HEK293 (cell line): ENCODE data around the gene COPG2.

Experiments used
- CTCF ChIA-PET: fragments of 350-600 bp; formaldehyde crosslinking; extraction: SDS; loops from one replicate; lab custom pipeline; 2021; ENCODE audit warnings: antibody characterized with exemption; lab: Yijun Ruan, JAX
- POLR2A ChIA-PET: fragments of 300-600 bp; formaldehyde crosslinking; extraction: SDS; loops from one replicate; lab custom pipeline; 2020; ENCODE audit warnings: antibody characterized with exemption, inconsistent platforms; lab: Yijun Ruan, JAX
- H3K27ac ChIP-seq: fragments of 200-500 bp; sonication (Bioruptor generic); 2 replicates; pipeline ENCODE4 v1.5.1; 2014; ENCODE audit warnings: low read depth, low read length, control low read depth, inconsistent platforms; ENCODE audit errors: extremely low read depth
- H3K36me3 ChIP-seq, 2 experiments: fragments of 200-500 bp in 1 of 2; sonication (Bioruptor generic) in 1 of 2; 1 replicate in 1 of 2; 2 replicates in 1 of 2; pipeline ENCODE4 v1.5.1; 2014 to 2017; ENCODE audit warnings: inconsistent platforms in 2 of 2, low read length in 2 of 2; ENCODE audit not compliant: control insufficient read depth in 2 of 2, insufficient read depth in 1 of 2
- H3K4me1 ChIP-seq: fragments of 200-500 bp; sonication (Bioruptor generic); 2 replicates; pipeline ENCODE4 v1.5.1; 2014; ENCODE audit warnings: mild to moderate bottlenecking, low read length, inconsistent platforms; ENCODE audit not compliant: control insufficient read depth, insufficient read depth
- H3K4me3 ChIP-seq: 2 replicates; pipeline ENCODE4 v1.5.1; 2011; ENCODE audit warnings: low read depth, mild to moderate bottlenecking, control low read depth, low read length, moderate library complexity
- H3K9me3 ChIP-seq: fragments of 200-500 bp; sonication (Bioruptor generic); 2 replicates; pipeline ENCODE4 v1.5.1; 2014; ENCODE audit warnings: low read depth, low read length, inconsistent platforms; ENCODE audit not compliant: control insufficient read depth, insufficient read depth
- GLI2 ChIP-seq: fragments of 450-650 bp; formaldehyde crosslinking; IDR thresholded peaks from 2 replicates; pipeline ENCODE4; 2017; ENCODE audit warnings: missing biosample characterization, missing genetic modification characterization, low read depth, borderline replicate concordance
- PRDM10 ChIP-seq: fragments of 450-650 bp; formaldehyde crosslinking; IDR thresholded peaks from 2 replicates; pipeline ENCODE4 v1.5.1; 2016; ENCODE audit warnings: missing biosample characterization, missing genetic modification characterization
- PRDM2 ChIP-seq: fragments of 450-650 bp; formaldehyde crosslinking; IDR thresholded peaks from 2 replicates; pipeline ENCODE4 v1.5.1; 2016; ENCODE audit warnings: missing biosample characterization, missing genetic modification characterization, borderline replicate concordance
- SETDB1 ChIP-seq: IDR thresholded peaks from one replicate; pipeline ENCODE4 v1.6.1; 2017; ENCODE audit warnings: mild to moderate bottlenecking, low read length, moderate library complexity, mixed read lengths; ENCODE audit not compliant: insufficient read length
- TSHZ1 ChIP-seq: fragments of 450-650 bp; formaldehyde crosslinking; IDR thresholded peaks from 2 replicates; pipeline ENCODE4 v1.5.1; 2016; ENCODE audit warnings: missing biosample characterization, missing genetic modification characterization, borderline replicate concordance
- ZBTB20 ChIP-seq: fragments of 450-650 bp; formaldehyde crosslinking; IDR thresholded peaks from 2 replicates; pipeline ENCODE4 v1.5.1; 2016; ENCODE audit warnings: missing biosample characterization, missing genetic modification characterization
- ZBTB8A ChIP-seq: fragments of 450-650 bp; formaldehyde crosslinking; IDR thresholded peaks from 2 replicates; pipeline ENCODE4 v1.5.1; 2016; ENCODE audit warnings: missing biosample characterization, missing genetic modification characterization
- ZNF335 ChIP-seq: fragments of 450-650 bp; formaldehyde crosslinking; conservative IDR thresholded peaks from 2 replicates; pipeline ENCODE4 v1.5.1; 2016; ENCODE audit warnings: missing biosample characterization, missing genetic modification characterization
- ZNF341 ChIP-seq: fragments of 450-650 bp; formaldehyde crosslinking; IDR thresholded peaks from 2 replicates; pipeline ENCODE4; 2016; ENCODE audit warnings: low read depth, missing biosample characterization, missing genetic modification characterization
- ZNF37A ChIP-seq: fragments of 450-650 bp; IDR thresholded peaks from 2 replicates; pipeline ENCODE4 v1.5.1; 2018; ENCODE audit warnings: missing biosample characterization, missing genetic modification characterization
- ZNF596 ChIP-seq: fragments of 450-650 bp; IDR thresholded peaks from 2 replicates; pipeline ENCODE4 v1.5.0; 2018; ENCODE audit warnings: missing biosample characterization, mild to moderate bottlenecking, missing genetic modification characterization, moderate library complexity
- ZNF600 ChIP-seq: fragments of 450-650 bp; formaldehyde crosslinking; IDR thresholded peaks from 2 replicates; pipeline ENCODE4 v1.5.1; 2016; ENCODE audit warnings: missing biosample characterization, missing genetic modification characterization
- ZNF645 ChIP-seq: fragments of 450-650 bp; formaldehyde crosslinking; IDR thresholded peaks from 2 replicates; pipeline ENCODE4; 2016; ENCODE audit warnings: missing biosample characterization, missing genetic modification characterization
- ZNF654 ChIP-seq: fragments of 450-650 bp; formaldehyde crosslinking; IDR thresholded peaks from 2 replicates; pipeline ENCODE4 v1.5.1; 2016; ENCODE audit warnings: low read depth, missing biosample characterization, missing genetic modification characterization
- ZNF677 ChIP-seq: fragments of 450-650 bp; IDR thresholded peaks from 2 replicates; pipeline ENCODE4 v1.5.0; 2018; ENCODE audit warnings: missing biosample characterization, mild to moderate bottlenecking, missing genetic modification characterization, moderate library complexity
- ZNF830 ChIP-seq: fragments of 450-650 bp; IDR thresholded peaks from 2 replicates; pipeline ENCODE4 v1.5.0; 2018; ENCODE audit warnings: missing biosample characterization, missing genetic modification characterization, low read depth, mild to moderate bottlenecking, moderate library complexity

COPG2 gene

GRCh38 chr7:130492523-130493274 lies 175.8 kb downstream of the COPG2 start (continued):
- no peak for TF ChIP-seq ZBTB8A (tag by site-specific recombination)
- TF ChIP-seq ZNF830 = no peak
- TF ChIP-seq ZNF596 (tag by site-specific recombination) = no peak
- no peak for TF ChIP-seq ZNF600 (tag by site-specific recombination)
- TF ChIP-seq ZBTB20 (tag by site-specific recombination) = peak; percentile 13; the same call in 1 of the 2 replicates
- TF ChIP-seq ZNF335 = peak; percentile 63; the same call in 1 of the 2 replicates
- TF ChIP-seq ZNF677 (tag by site-specific recombination) = no peak
- peak; percentile 63 for TF ChIP-seq SETDB1
- TF ChIP-seq ZNF341 (tag by site-specific recombination) = no peak
- TF ChIP-seq ZNF37A (tag by site-specific recombination) = no peak
- peak; percentile 31; the same call in 1 of the 2 replicates for TF ChIP-seq PRDM10 (tag by site-specific recombination)
- no peak for TF ChIP-seq ZNF645 (tag by site-specific recombination)
- TF ChIP-seq ZNF654 (tag by site-specific recombination) = no peak

GRCh38 chr7:130491841-130492522 lies 176.6 kb downstream of the COPG2 start, which contains the start of gene MEST:
MEST (plus strand) TSS chr7:130492085; CDS start chr7:130492314, 229 bp downstream.
- H3K36me3 ChIP-seq = no peaks in the 10 kb centered on the region
- ChIA-PET CTCF (no interaction called here), POLR2A (no interaction called here)
- H3K9me3 ChIP-seq = no peaks in the 10 kb centered on the region
- no peak within 1 kb of the TSS for H3K27ac ChIP-seq
- H3K4me1 ChIP-seq = no peaks in the 10 kb centered on the region
- H3K4me3 ChIP-seq = peak within 1 kb of the TSS; percentile 42
- TF ChIP-seq ZNF654 (tag by site-specific recombination) = no peak
- no peak for TF ChIP-seq PRDM2
- TF ChIP-seq TSHZ1 (tag by site-specific recombination) = no peak
- no peak for TF ChIP-seq GLI2 (tag by site-specific recombination)
- peak; percentile 61 for TF ChIP-seq ZBTB8A (tag by site-specific recombination)
